ENCODE results near the gene WIPI1. TPM values are rescaled to one million over a fixed set of nuclear protein-coding genes. Genes with fewer than 3 reads are reported as not detected.

WIPI1 gene
- total RNA-seq, 2 donors from 2014 or later = 8.9 to 10.2 TPM

GRCh38 chr17:68456339-68457167 is 743 bp downstream of the WIPI1 start:
- Mint-ChIP-seq H3K4me1 (peaks cover 25% of the 10 kb centered on the region), H3K27ac (peak overlapping the region; percentile 3), H3K36me3 (ENCODE audit: low read depth) (no peaks in the 10 kb centered on the region), H3K27me3 (no peaks in the 10 kb centered on the region), H3K4me3 (peak overlapping the region; percentile 87)
- DNase-seq (no peak), ATAC-seq (no peak)
- H3K9me3 ChIP-seq (ENCODE audit: control insufficient read depth, low read length, poor library complexity, severe bottlenecking) = no peaks in the 10 kb centered on the region

GRCh38 chr17:68455901-68456338 is 1.4 kb downstream of the WIPI1 start:
- no peak for DNase-seq
- ATAC-seq = no peak
- H3K4me1 Mint-ChIP-seq = peaks cover 23% of the 10 kb centered on the region

GRCh38 chr17:68453991-68454665 is 3.2 kb downstream of the WIPI1 start:
- DNase-seq (no peak), ATAC-seq (no peak)
- Mint-ChIP-seq H3K4me1 (peaks cover 12% of the 10 kb centered on the region), H3K27ac (no peak overlapping the region), H3K4me3 (no peak overlapping the region), H3K36me3 (ENCODE audit: low read depth) (no peaks in the 10 kb centered on the region), H3K27me3 (no peaks in the 10 kb centered on the region)
- no peaks in the 10 kb centered on the region for H3K9me3 ChIP-seq (ENCODE audit: control insufficient read depth, low read length, poor library complexity, severe bottlenecking)

More at GRCh38 chr17:68455901-68456338, 1.4 kb downstream of the WIPI1 start:
- no peaks in the 10 kb centered on the region for H3K36me3 Mint-ChIP-seq (ENCODE audit: low read depth)
- peak overlapping the region; percentile 3 for H3K27ac Mint-ChIP-seq
- peak overlapping the region; percentile 87 for H3K4me3 Mint-ChIP-seq
- H3K9me3 ChIP-seq (ENCODE audit: control insufficient read depth, low read length, poor library complexity, severe bottlenecking) = no peaks in the 10 kb centered on the region
- no peaks in the 10 kb centered on the region for H3K27me3 Mint-ChIP-seq

- Mint-ChIP-seq H3K36me3 (ENCODE audit: low read depth) (no peaks in the 10 kb centered on the region), H3K27ac (no peak overlapping the region), H3K4me3 (no peak overlapping the region), H3K27me3 (no peaks in the 10 kb centered on the region), H3K4me1 (peaks cover 3% of the 10 kb centered on the region)
- H3K9me3 ChIP-seq (ENCODE audit: control insufficient read depth, low read length, poor library complexity, severe bottlenecking) = no peaks in the 10 kb centered on the region
- DNase-seq = no peak
- ATAC-seq = no peak
Observed at GRCh38 chr17:68452724-68453290, 4.5 kb downstream of the WIPI1 start.

- no peaks in the 10 kb centered on the region for H3K36me3 Mint-ChIP-seq (ENCODE audit: low read depth)
Observed at GRCh38 chr17:68451670-68452354, 5.5 kb downstream of the WIPI1 start.

GRCh38 chr17:68450801-68451200 is 6.5 kb downstream of the WIPI1 start:
- H3K27ac Mint-ChIP-seq = no peak overlapping the region
- no peaks in the 10 kb centered on the region for H3K36me3 Mint-ChIP-seq (ENCODE audit: low read depth)
- no peaks in the 10 kb centered on the region for H3K4me1 Mint-ChIP-seq
- H3K4me3 Mint-ChIP-seq = no peak overlapping the region
- no peaks in the 10 kb centered on the region for H3K27me3 Mint-ChIP-seq
- H3K9me3 ChIP-seq (ENCODE audit: control insufficient read depth, low read length, poor library complexity, severe bottlenecking) = no peaks in the 10 kb centered on the region
- no peak for ATAC-seq
- DNase-seq = no peak

More at GRCh38 chr17:68451670-68452354, 5.5 kb downstream of the WIPI1 start:
- H3K27me3 Mint-ChIP-seq = no peaks in the 10 kb centered on the region
- no peak for ATAC-seq
- no peak overlapping the region for H3K27ac Mint-ChIP-seq
- no peaks in the 10 kb centered on the region for H3K9me3 ChIP-seq (ENCODE audit: control insufficient read depth, low read length, poor library complexity, severe bottlenecking)
- H3K4me1 Mint-ChIP-seq = no peaks in the 10 kb centered on the region
- no peak for DNase-seq
- no peak overlapping the region for H3K4me3 Mint-ChIP-seq

- H3K9me3 ChIP-seq (ENCODE audit: control insufficient read depth, low read length, poor library complexity, severe bottlenecking) = no peaks in the 10 kb centered on the region
- Mint-ChIP-seq H3K36me3 (ENCODE audit: low read depth) (no peaks in the 10 kb centered on the region), H3K27me3 (no peaks in the 10 kb centered on the region), H3K4me1 (peaks cover 1% of the 10 kb centered on the region), H3K4me3 (no peak overlapping the region), H3K27ac (no peak overlapping the region)
- ATAC-seq (no peak), DNase-seq (no peak)
Observed at GRCh38 chr17:68450391-68450790, 6.9 kb downstream of the WIPI1 start.

GRCh38 chr17:68449021-68449739 is 8.1 kb downstream of the WIPI1 start:
- no peaks in the 10 kb centered on the region for H3K27me3 Mint-ChIP-seq
- ATAC-seq (no peak), DNase-seq (no peak)
- no peak overlapping the region for H3K27ac Mint-ChIP-seq
- peaks cover 3% of the 10 kb centered on the region for H3K4me1 Mint-ChIP-seq
- H3K9me3 ChIP-seq (ENCODE audit: control insufficient read depth, low read length, poor library complexity, severe bottlenecking) = no peaks in the 10 kb centered on the region
- H3K36me3 Mint-ChIP-seq (ENCODE audit: low read depth) = no peaks in the 10 kb centered on the region
- no peak overlapping the region for H3K4me3 Mint-ChIP-seq

GRCh38 chr17:68446626-68447041 is 10.7 kb downstream of the WIPI1 start:
- ATAC-seq (no peak), DNase-seq (no peak)
- no peaks in the 10 kb centered on the region for H3K9me3 ChIP-seq (ENCODE audit: control insufficient read depth, low read length, poor library complexity, severe bottlenecking)
- no peaks in the 10 kb centered on the region for H3K27me3 Mint-ChIP-seq
- no peaks in the 10 kb centered on the region for H3K36me3 Mint-ChIP-seq (ENCODE audit: low read depth)
- no peak overlapping the region for H3K4me3 Mint-ChIP-seq
- H3K4me1 Mint-ChIP-seq = peaks cover 4% of the 10 kb centered on the region
- no peak overlapping the region for H3K27ac Mint-ChIP-seq

GRCh38 chr17:68445671-68446070 is 11.6 kb downstream of the WIPI1 start:
- H3K36me3 Mint-ChIP-seq (ENCODE audit: low read depth) = no peaks in the 10 kb centered on the region
- H3K27ac Mint-ChIP-seq = no peak overlapping the region
- DNase-seq (no peak), ATAC-seq (no peak)
- H3K9me3 ChIP-seq (ENCODE audit: control insufficient read depth, low read length, poor library complexity, severe bottlenecking) = no peaks in the 10 kb centered on the region
- H3K27me3 Mint-ChIP-seq = no peaks in the 10 kb centered on the region
- no peak overlapping the region for H3K4me3 Mint-ChIP-seq
- H3K4me1 Mint-ChIP-seq = peaks cover 14% of the 10 kb centered on the region

- no peaks in the 10 kb centered on the region for H3K9me3 ChIP-seq (ENCODE audit: control insufficient read depth, low read length, poor library complexity, severe bottlenecking)
- Mint-ChIP-seq H3K27me3 (no peaks in the 10 kb centered on the region), H3K4me1 (peaks cover 16% of the 10 kb centered on the region), H3K4me3 (no peak overlapping the region), H3K36me3 (ENCODE audit: low read depth) (no peaks in the 10 kb centered on the region), H3K27ac (no peak overlapping the region)
- no peak for DNase-seq
- ATAC-seq = no peak
Observed at GRCh38 chr17:68443972-68444464, 13.3 kb downstream of the WIPI1 start.

- Mint-ChIP-seq H3K27ac (peak overlapping the region; percentile 87), H3K4me1 (peaks cover 36% of the 10 kb centered on the region), H3K27me3 (no peaks in the 10 kb centered on the region), H3K36me3 (ENCODE audit: low read depth) (no peaks in the 10 kb centered on the region), H3K4me3 (no peak overlapping the region)
- no peak for DNase-seq
- ATAC-seq = no peak
- H3K9me3 ChIP-seq (ENCODE audit: control insufficient read depth, low read length, poor library complexity, severe bottlenecking) = no peaks in the 10 kb centered on the region
Observed at GRCh38 chr17:68441070-68441770, 16.1 kb downstream of the WIPI1 start.

Data from T-helper 17 cell (primary cell).